GM23338 (cell line): ENCODE measurements around the gene SEMA4F. TPM values are rescaled to one million over a fixed set of nuclear protein-coding genes. Genes with fewer than 3 reads are reported as not detected.

Experiments used
- ATAC-seq: fragments of 200-7000 bp; cut with Tn5 transposase; 3 replicates; pipeline ENCODE4 v1.9.1; 2020
- DNase-seq: peaks from one replicate; pipeline ENCODE4 v3.0.0-alpha.2; 2015; ENCODE audit warnings: low spot score
- H2AFZ ChIP-seq: fragments of 200-600 bp; sonication (generic); 2 replicates; pipeline ENCODE4 v1.8.0; 2016; ENCODE audit warnings: antibody characterized with exemption, mild to moderate bottlenecking, moderate library complexity
- H3F3A ChIP-seq: fragments of 200-600 bp; sonication (generic); replicated peaks from 2 replicates; pipeline ENCODE4 v1.8.0; 2017; ENCODE audit warnings: antibody characterized with exemption, mixed run types, low read depth
- H3K27ac ChIP-seq: fragments of 200-600 bp; sonication (generic); 2 replicates; pipeline ENCODE4 v1.6.1; 2016; ENCODE audit warnings: low read depth
- H3K27me3 ChIP-seq: fragments of 200-600 bp; sonication (generic); 2 replicates; pipeline ENCODE4 v1.8.0; 2016; ENCODE audit warnings: mild to moderate bottlenecking, mixed run types, moderate library complexity; ENCODE audit not compliant: insufficient read depth
- H3K36me3 ChIP-seq: fragments of 200-600 bp; sonication (generic); 2 replicates; pipeline ENCODE4 v1.8.0; 2016; ENCODE audit warnings: mild to moderate bottlenecking; ENCODE audit not compliant: insufficient read depth
- H3K4me1 ChIP-seq: fragments of 200-600 bp; sonication (generic); 2 replicates; pipeline ENCODE4 v1.8.0; 2016; ENCODE audit warnings: mild to moderate bottlenecking, moderate library complexity; ENCODE audit not compliant: insufficient read depth
- H3K4me2 ChIP-seq: fragments of 200-600 bp; sonication (generic); 2 replicates; pipeline ENCODE4 v1.7.1; 2017; ENCODE audit warnings: mixed run types
- H3K4me3 ChIP-seq: fragments of 200-600 bp; sonication (generic); 2 replicates; pipeline ENCODE4 v1.6.1; 2016; ENCODE audit warnings: mixed run types
- H3K79me2 ChIP-seq: fragments of 200-600 bp; sonication (generic); replicated peaks from 2 replicates; pipeline ENCODE4 v1.8.0; 2017; ENCODE audit warnings: mild to moderate bottlenecking; ENCODE audit not compliant: insufficient read depth
- H3K9me2 ChIP-seq: fragments of 200-600 bp; sonication (generic); 2 replicates; pipeline ENCODE4 v1.8.0; 2017; ENCODE audit not compliant: insufficient read depth
- H4K20me1 ChIP-seq: fragments of 200-600 bp; sonication (generic); replicated peaks from 2 replicates; pipeline ENCODE4 v1.8.0; 2017; ENCODE audit warnings: mild to moderate bottlenecking; ENCODE audit not compliant: insufficient read depth
- H3K27ac Mint-ChIP-seq: 2 replicates; pipeline ENCODE4 v1.8.0; 2020; ENCODE audit warnings: inconsistent platforms, mild to moderate bottlenecking, moderate library complexity, mixed read lengths
- H3K27me3 Mint-ChIP-seq: 3 replicates; pipeline ENCODE4 v1.8.0; 2022; ENCODE audit warnings: low read depth, mild to moderate bottlenecking, moderate library complexity, mixed read lengths, inconsistent platforms; ENCODE audit not compliant: insufficient read depth, poor library complexity
- H3K36me3 Mint-ChIP-seq: 3 replicates; pipeline ENCODE4 v1.8.0; 2021; ENCODE audit warnings: low read depth, mild to moderate bottlenecking, inconsistent platforms, moderate library complexity, mixed read lengths
- H3K4me1 Mint-ChIP-seq: 3 replicates; pipeline ENCODE4 v1.8.0; 2020; ENCODE audit warnings: mild to moderate bottlenecking, inconsistent platforms, mixed read lengths
- H3K4me3 Mint-ChIP-seq: 3 replicates; pipeline ENCODE4 v1.8.0; 2021; ENCODE audit warnings: moderate library complexity, mild to moderate bottlenecking, inconsistent platforms, mixed read lengths
- H3K9me3 Mint-ChIP-seq: 3 replicates; pipeline ENCODE4 v1.8.0; 2020; ENCODE audit warnings: moderate library complexity, mild to moderate bottlenecking, inconsistent platforms, mixed read lengths
- CREB1 ChIP-seq: fragments of 250-450 bp; sonication (Bioruptor Pico); IDR thresholded peaks from 2 replicates; pipeline ENCODE4 v1.5.0; 2020; ENCODE audit warnings: low read depth, mild to moderate bottlenecking, moderate library complexity
- ETS1 ChIP-seq: IDR thresholded peaks from 2 replicates; pipeline ENCODE4 v1.6.1; 2016; ENCODE audit warnings: antibody characterized with exemption
- EZH2 ChIP-seq: fragments of 200-600 bp; sonication (generic); IDR thresholded peaks from one replicate; pipeline ENCODE4 v1.8.0; 2017; ENCODE audit warnings: antibody characterized with exemption, mild to moderate bottlenecking, low read depth; ENCODE audit not compliant: unreplicated experiment
- EZH2phosphoT487 ChIP-seq: fragments of 200-600 bp; sonication (generic); IDR thresholded peaks from one replicate; pipeline ENCODE4 v1.8.1; 2018; ENCODE audit warnings: antibody characterized with exemption; ENCODE audit not compliant: unreplicated experiment
- JUNB ChIP-seq: IDR thresholded peaks from one replicate; pipeline ENCODE4 v1.6.1; 2016; ENCODE audit warnings: antibody characterized with exemption; ENCODE audit not compliant: unreplicated experiment
- NANOG ChIP-seq: IDR thresholded peaks from 2 replicates; pipeline ENCODE4 v1.6.1; 2016; ENCODE audit warnings: antibody characterized with exemption, borderline replicate concordance
- POLR2AphosphoS5 ChIP-seq: IDR thresholded peaks from 2 replicates; pipeline ENCODE4 v1.6.1; 2016; ENCODE audit warnings: antibody characterized with exemption, low read depth
- REST ChIP-seq: IDR thresholded peaks from one replicate; pipeline ENCODE4 v1.6.1; 2018; ENCODE audit warnings: antibody characterized with exemption; ENCODE audit not compliant: unreplicated experiment
- STAT1 ChIP-seq: IDR thresholded peaks from one replicate; pipeline ENCODE4 v1.6.1; 2016; ENCODE audit warnings: antibody characterized with exemption; ENCODE audit not compliant: unreplicated experiment
- ZNF114 ChIP-seq: fragments of 250-450 bp; sonication (Bioruptor Pico); IDR thresholded peaks from 2 replicates; pipeline ENCODE4 v1.5.0; 2020; ENCODE audit warnings: mild to moderate bottlenecking, moderate library complexity
- ZNF331 ChIP-seq: fragments of 250-450 bp; sonication (Bioruptor Pico); IDR thresholded peaks from 2 replicates; pipeline ENCODE4 v1.5.0; 2020; ENCODE audit warnings: low read depth, mild to moderate bottlenecking, moderate library complexity
- polyA plus RNA-seq: library from polyadenylated mRNA; unstranded; fragments of >200 nt; fragmentation: Nextera tagmentation; extraction: Ambion mirVana; gene quantifications from 2 replicates; pipeline ENCODE4 v1.2.1, GENCODE V29; 2016
- total RNA-seq: library from RNA; depleted of rRNA; stranded (reverse); fragments of >200 nt; shearing (Covaris generic); gene quantifications from 2 replicates; pipeline ENCODE4 v1.2.3, GENCODE V29; 2014
- TF ChIP-seq, protein P1 (sequence below), 2 experiments: fragments of 200-600 bp in 1 of 2; sonication (generic) in 1 of 2; conservative IDR thresholded peaks; 2 replicates each; pipeline versions ENCODE4 v1.5.1 to v1.6.1; 2016 to 2017; ENCODE audit warnings: antibody characterized with exemption in 2 of 2, low read depth in 2 of 2, mild to moderate bottlenecking in 2 of 2, moderate library complexity in 1 of 2
- TF ChIP-seq, protein P2 (sequence below): fragments of 250-450 bp; sonication (Bioruptor Pico); IDR thresholded peaks from 2 replicates; pipeline ENCODE4 v1.5.0; 2020; ENCODE audit warnings: mild to moderate bottlenecking, moderate library complexity

Gene SEMA4F
- total and polyA plus RNA-seq, 2 experiments from 2014 or later, result 2.2 to 3.2 TPM

- no peak overlapping the region for H3K4me3 Mint-ChIP-seq
- no peak overlapping the region for H2AFZ ChIP-seq
- no peak overlapping the region for H3K27ac Mint-ChIP-seq
- H3K9me2 ChIP-seq, result peaks cover 35% of the 10 kb centered on the region
- no peaks in the 10 kb centered on the region for H3K27me3 ChIP-seq
- TF ChIP-seq NANOG, result no peak
- TF ChIP-seq ZNF114 (CRISPR knock-in tag), result no peak
- TF ChIP-seq ETS1, result no peak
- TF ChIP-seq, protein P1, sequence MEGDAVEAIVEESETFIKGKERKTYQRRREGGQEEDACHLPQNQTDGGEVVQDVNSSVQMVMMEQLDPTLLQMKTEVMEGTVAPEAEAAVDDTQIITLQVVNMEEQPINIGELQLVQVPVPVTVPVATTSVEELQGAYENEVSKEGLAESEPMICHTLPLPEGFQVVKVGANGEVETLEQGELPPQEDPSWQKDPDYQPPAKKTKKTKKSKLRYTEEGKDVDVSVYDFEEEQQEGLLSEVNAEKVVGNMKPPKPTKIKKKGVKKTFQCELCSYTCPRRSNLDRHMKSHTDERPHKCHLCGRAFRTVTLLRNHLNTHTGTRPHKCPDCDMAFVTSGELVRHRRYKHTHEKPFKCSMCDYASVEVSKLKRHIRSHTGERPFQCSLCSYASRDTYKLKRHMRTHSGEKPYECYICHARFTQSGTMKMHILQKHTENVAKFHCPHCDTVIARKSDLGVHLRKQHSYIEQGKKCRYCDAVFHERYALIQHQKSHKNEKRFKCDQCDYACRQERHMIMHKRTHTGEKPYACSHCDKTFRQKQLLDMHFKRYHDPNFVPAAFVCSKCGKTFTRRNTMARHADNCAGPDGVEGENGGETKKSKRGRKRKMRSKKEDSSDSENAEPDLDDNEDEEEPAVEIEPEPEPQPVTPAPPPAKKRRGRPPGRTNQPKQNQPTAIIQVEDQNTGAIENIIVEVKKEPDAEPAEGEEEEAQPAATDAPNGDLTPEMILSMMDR (conservative IDR thresholded peaks at IDR 0.05; ENCODE audit: low read depth in 2 of 2), result no peak
- no peak for TF ChIP-seq REST
- no peak for TF ChIP-seq POLR2AphosphoS5
- no peak for TF ChIP-seq ZNF331
- no peak for TF ChIP-seq CREB1
- TF ChIP-seq, protein P2, sequence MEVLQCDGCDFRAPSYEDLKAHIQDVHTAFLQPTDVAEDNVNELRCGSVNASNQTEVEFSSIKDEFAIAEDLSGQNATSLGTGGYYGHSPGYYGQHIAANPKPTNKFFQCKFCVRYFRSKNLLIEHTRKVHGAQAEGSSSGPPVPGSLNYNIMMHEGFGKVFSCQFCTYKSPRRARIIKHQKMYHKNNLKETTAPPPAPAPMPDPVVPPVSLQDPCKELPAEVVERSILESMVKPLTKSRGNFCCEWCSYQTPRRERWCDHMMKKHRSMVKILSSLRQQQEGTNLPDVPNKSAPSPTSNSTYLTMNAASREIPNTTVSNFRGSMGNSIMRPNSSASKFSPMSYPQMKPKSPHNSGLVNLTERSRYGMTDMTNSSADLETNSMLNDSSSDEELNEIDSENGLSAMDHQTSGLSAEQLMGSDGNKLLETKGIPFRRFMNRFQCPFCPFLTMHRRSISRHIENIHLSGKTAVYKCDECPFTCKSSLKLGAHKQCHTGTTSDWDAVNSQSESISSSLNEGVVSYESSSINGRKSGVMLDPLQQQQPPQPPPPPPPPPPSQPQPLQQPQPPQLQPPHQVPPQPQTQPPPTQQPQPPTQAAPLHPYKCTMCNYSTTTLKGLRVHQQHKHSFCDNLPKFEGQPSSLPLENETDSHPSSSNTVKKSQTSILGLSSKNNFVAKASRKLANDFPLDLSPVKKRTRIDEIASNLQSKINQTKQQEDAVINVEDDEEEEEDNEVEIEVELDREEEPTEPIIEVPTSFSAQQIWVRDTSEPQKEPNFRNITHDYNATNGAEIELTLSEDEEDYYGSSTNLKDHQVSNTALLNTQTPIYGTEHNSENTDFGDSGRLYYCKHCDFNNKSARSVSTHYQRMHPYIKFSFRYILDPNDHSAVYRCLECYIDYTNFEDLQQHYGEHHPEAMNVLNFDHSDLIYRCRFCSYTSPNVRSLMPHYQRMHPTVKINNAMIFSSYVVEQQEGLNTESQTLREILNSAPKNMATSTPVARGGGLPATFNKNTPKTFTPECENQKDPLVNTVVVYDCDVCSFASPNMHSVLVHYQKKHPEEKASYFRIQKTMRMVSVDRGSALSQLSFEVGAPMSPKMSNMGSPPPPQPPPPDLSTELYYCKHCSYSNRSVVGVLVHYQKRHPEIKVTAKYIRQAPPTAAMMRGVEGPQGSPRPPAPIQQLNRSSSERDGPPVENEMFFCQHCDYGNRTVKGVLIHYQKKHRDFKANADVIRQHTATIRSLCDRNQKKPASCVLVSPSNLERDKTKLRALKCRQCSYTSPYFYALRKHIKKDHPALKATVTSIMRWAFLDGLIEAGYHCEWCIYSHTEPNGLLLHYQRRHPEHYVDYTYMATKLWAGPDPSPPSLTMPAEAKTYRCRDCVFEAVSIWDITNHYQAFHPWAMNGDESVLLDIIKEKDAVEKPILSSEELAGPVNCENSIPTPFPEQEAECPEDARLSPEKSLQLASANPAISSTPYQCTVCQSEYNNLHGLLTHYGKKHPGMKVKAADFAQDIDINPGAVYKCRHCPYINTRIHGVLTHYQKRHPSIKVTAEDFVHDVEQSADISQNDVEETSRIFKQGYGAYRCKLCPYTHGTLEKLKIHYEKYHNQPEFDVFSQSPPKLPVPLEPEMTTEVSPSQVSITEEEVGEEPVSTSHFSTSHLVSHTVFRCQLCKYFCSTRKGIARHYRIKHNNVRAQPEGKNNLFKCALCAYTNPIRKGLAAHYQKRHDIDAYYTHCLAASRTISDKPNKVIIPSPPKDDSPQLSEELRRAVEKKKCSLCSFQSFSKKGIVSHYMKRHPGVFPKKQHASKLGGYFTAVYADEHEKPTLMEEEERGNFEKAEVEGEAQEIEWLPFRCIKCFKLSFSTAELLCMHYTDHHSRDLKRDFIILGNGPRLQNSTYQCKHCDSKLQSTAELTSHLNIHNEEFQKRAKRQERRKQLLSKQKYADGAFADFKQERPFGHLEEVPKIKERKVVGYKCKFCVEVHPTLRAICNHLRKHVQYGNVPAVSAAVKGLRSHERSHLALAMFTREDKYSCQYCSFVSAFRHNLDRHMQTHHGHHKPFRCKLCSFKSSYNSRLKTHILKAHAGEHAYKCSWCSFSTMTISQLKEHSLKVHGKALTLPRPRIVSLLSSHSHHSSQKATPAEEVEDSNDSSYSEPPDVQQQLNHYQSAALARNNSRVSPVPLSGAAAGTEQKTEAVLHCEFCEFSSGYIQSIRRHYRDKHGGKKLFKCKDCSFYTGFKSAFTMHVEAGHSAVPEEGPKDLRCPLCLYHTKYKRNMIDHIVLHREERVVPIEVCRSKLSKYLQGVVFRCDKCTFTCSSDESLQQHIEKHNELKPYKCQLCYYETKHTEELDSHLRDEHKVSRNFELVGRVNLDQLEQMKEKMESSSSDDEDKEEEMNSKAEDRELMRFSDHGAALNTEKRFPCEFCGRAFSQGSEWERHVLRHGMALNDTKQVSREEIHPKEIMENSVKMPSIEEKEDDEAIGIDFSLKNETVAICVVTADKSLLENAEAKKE (CRISPR knock-in tag), result no peak
- TF ChIP-seq STAT1, result no peak
- no peak for TF ChIP-seq EZH2
- no peak for TF ChIP-seq EZH2phosphoT487
- TF ChIP-seq JUNB, result no peak
- no peak overlapping the region for H3K4me3 ChIP-seq
- no peaks in the 10 kb centered on the region for H3K36me3 ChIP-seq
- peaks cover 7% of the 10 kb centered on the region for H3K4me1 Mint-ChIP-seq
- H3K27me3 Mint-ChIP-seq, result peaks cover 6% of the 10 kb centered on the region
- no peak for ATAC-seq
- no peak overlapping the region for H3K27ac ChIP-seq
- no peaks in the 10 kb centered on the region for H3K9me3 Mint-ChIP-seq
- H4K20me1 ChIP-seq, result no peaks in the 10 kb centered on the region
- no peaks in the 10 kb centered on the region for H3F3A ChIP-seq
- no peaks in the 10 kb centered on the region for H3K79me2 ChIP-seq
- no peaks in the 10 kb centered on the region for H3K4me1 ChIP-seq
- no peak for DNase-seq
- no peaks in the 10 kb centered on the region for H3K36me3 Mint-ChIP-seq
- H3K4me2 ChIP-seq, result no peak overlapping the region
Measured at GRCh38 chr2:74696829-74697228, 42.8 kb downstream of the SEMA4F start.
